Measurements from ENCODE around the gene ATP10A.
A peak's percentile ranks its signal among the peaks of the same experiment; 100 is the strongest.

Gene ATP10A

GRCh38 chr15:25830844-25831451 lies 32.2 kb downstream of the ATP10A start:
- no peak for DNase-seq (ENCODE audit: low read depth, low spot score)

GRCh38 chr15:25829073-25829472 lies 34.1 kb downstream of the ATP10A start:
- DNase-seq (ENCODE audit: low read depth, low spot score) = no peak

GRCh38 chr15:25825207-25825606 lies 37.9 kb downstream of the ATP10A start:
- DNase-seq (ENCODE audit: low read depth, low spot score) = no peak

- DNase-seq (ENCODE audit: low read depth, low spot score) = no peak
Observed at GRCh38 chr15:25824618-25825017, 38.5 kb downstream of the ATP10A start.

GRCh38 chr15:25812845-25813244 lies 50.3 kb downstream of the ATP10A start:
- no peak for DNase-seq (ENCODE audit: low read depth, low spot score)

- DNase-seq (ENCODE audit: low read depth, low spot score) = no peak
Observed at GRCh38 chr15:25812073-25812472, 51.1 kb downstream of the ATP10A start.

- no peak for DNase-seq (ENCODE audit: low read depth, low spot score)
Observed at GRCh38 chr15:25811481-25811906, 51.6 kb downstream of the ATP10A start.

- peak; percentile 25 for DNase-seq (ENCODE audit: low read depth, low spot score)
Observed at GRCh38 chr15:25810631-25811091, 52.5 kb downstream of the ATP10A start.

GRCh38 chr15:25810154-25810553 lies 53.0 kb downstream of the ATP10A start:
- DNase-seq (ENCODE audit: low read depth, low spot score) = no peak

- DNase-seq (ENCODE audit: low read depth, low spot score) = no peak
Observed at GRCh38 chr15:25807063-25807462, 56.1 kb downstream of the ATP10A start.

- DNase-seq (ENCODE audit: low read depth, low spot score) = no peak
Observed at GRCh38 chr15:25805031-25805430, 58.1 kb downstream of the ATP10A start.

- no peak for DNase-seq (ENCODE audit: low read depth, low spot score)
Observed at GRCh38 chr15:25804451-25804850, 58.7 kb downstream of the ATP10A start.

GRCh38 chr15:25803541-25803940 lies 59.6 kb downstream of the ATP10A start:
- DNase-seq (ENCODE audit: low read depth, low spot score) = no peak

- DNase-seq (ENCODE audit: low read depth, low spot score) = no peak
Observed at GRCh38 chr15:25803036-25803435, 60.1 kb downstream of the ATP10A start.

GRCh38 chr15:25802285-25802830 lies 60.8 kb downstream of the ATP10A start:
- no peak for DNase-seq (ENCODE audit: low read depth, low spot score)

- no peak for DNase-seq (ENCODE audit: low read depth, low spot score)
Observed at GRCh38 chr15:25801586-25802284, 61.4 kb downstream of the ATP10A start.

GRCh38 chr15:25800761-25801515 lies 62.2 kb downstream of the ATP10A start:
- no peak for DNase-seq (ENCODE audit: low read depth, low spot score)

- DNase-seq (ENCODE audit: low read depth, low spot score) = no peak
Observed at GRCh38 chr15:25799906-25800700, 63.0 kb downstream of the ATP10A start.

GRCh38 chr15:25797936-25798901 lies 64.9 kb downstream of the ATP10A start:
- no peak for DNase-seq (ENCODE audit: low read depth, low spot score)

GRCh38 chr15:25797511-25797935 lies 65.6 kb downstream of the ATP10A start:
- DNase-seq (ENCODE audit: low read depth, low spot score) = no peak

Measured in iPS DF 19.7 (cell line).